Neural cell (in vitro differentiated cells): ENCODE results near the gene DNMBP.

Source experiments
- CTCF ChIP-seq: fragments of 450-650 bp; IDR thresholded peaks from 2 replicates; pipeline ENCODE4 v1.5.1; 2014; ENCODE audit warnings: antibody characterized with exemption, mild to moderate bottlenecking, moderate library complexity; ENCODE audit not compliant: poor library complexity, severe bottlenecking
- EP300 ChIP-seq: fragments of 450-650 bp; conservative IDR thresholded peaks from 2 replicates; pipeline ENCODE4 v1.6.1; 2014; ENCODE audit warnings: antibody characterized with exemption, mild to moderate bottlenecking, moderate library complexity; ENCODE audit not compliant: poor library complexity, severe bottlenecking
- EZH2 ChIP-seq: fragments of 200-600, 300-800 bp; shearing (Covaris generic), sonication (generic); IDR thresholded peaks from 2 replicates; pipeline ENCODE4 v1.6.1; 2014; ENCODE audit warnings: antibody characterized with exemption, low read length, borderline replicate concordance, mild to moderate bottlenecking; ENCODE audit not compliant: insufficient read depth, poor library complexity, severe bottlenecking
- MXI1 ChIP-seq: fragments of 450-650 bp; conservative IDR thresholded peaks from 2 replicates; pipeline ENCODE4 v1.6.1; 2014; ENCODE audit warnings: antibody characterized with exemption, mild to moderate bottlenecking; ENCODE audit not compliant: poor library complexity, severe bottlenecking
- POLR2AphosphoS5 ChIP-seq: IDR thresholded peaks from 2 replicates; pipeline ENCODE4 v1.6.1; 2012
- REST ChIP-seq: IDR thresholded peaks from 2 replicates; pipeline ENCODE4 v1.6.1; 2012; ENCODE audit warnings: borderline replicate concordance
- SMC3 ChIP-seq: fragments of 450-650 bp; conservative IDR thresholded peaks from 2 replicates; pipeline ENCODE4 v1.6.1; 2014; ENCODE audit warnings: antibody characterized with exemption, mild to moderate bottlenecking, moderate library complexity; ENCODE audit not compliant: poor library complexity

GRCh38 chr10:99853655-99854054 is 156.1 kb downstream of the DNMBP start:
- TF ChIP-seq CTCF (no peak), EZH2 (no peak), REST (no peak), POLR2AphosphoS5 (no peak), MXI1 (no peak), SMC3 (no peak), EP300 (no peak)
